GM12878 (cell line): ENCODE measurements around the gene EPHA1. TPM values are rescaled to one million over a fixed set of nuclear protein-coding genes. Genes with fewer than 3 reads are reported as not detected.

Experiments
- ATAC-seq: fragments of 200-7000 bp; cut with Tn5 transposase; 3 replicates; pipeline ENCODE4 v1.9.1; 2020; ENCODE audit warnings: mild to moderate bottlenecking, moderate library complexity
- BruUV-seq: library from RNA; stranded (reverse); fragments of 400-500 nt; replicated peaks from 2 replicates; lab custom pipeline; 2021; lab: Mats Ljungman, UMichigan
- CTCF ChIA-PET: fragments of 300-600 bp; sonication (Branson Sonifier 250); formaldehyde crosslinking; extraction: SDS; loops from one replicate; lab custom pipeline; 2021; ENCODE audit warnings: inconsistent platforms; lab: Yijun Ruan, JAX
- POLR2A ChIA-PET: fragments of 350-600 bp; formaldehyde crosslinking; extraction: SDS; loops from one replicate; lab custom pipeline; 2021; ENCODE audit warnings: inconsistent platforms; lab: Charles Lee
- RAD21 ChIA-PET: fragments of 300-600 bp; sonication (Branson Sonifier 250); formaldehyde crosslinking; loops from one replicate; lab custom pipeline; 2023; ENCODE audit warnings: antibody characterized with exemption; ENCODE audit not compliant: unreplicated experiment; lab: Charles Lee
- SMC1A ChIA-PET: fragments of 300-600 bp; sonication (Branson Sonifier 250); formaldehyde crosslinking; loops from one replicate; lab custom pipeline; 2023; ENCODE audit not compliant: unreplicated experiment, uncharacterized antibody; lab: Charles Lee
- DNase-seq: peaks from one replicate; pipeline ENCODE4 v3.0.0-alpha.2; 2011; ENCODE audit warnings: low read depth, low spot score
- FAIRE-seq: peaks from 3 replicates; lab custom pipeline; 2011; peaks lifted over from hg19 to GRCh38; lab: Jason Lieb, UNC
- H2AFZ ChIP-seq: 2 replicates; pipeline ENCODE4 v1.6.0; 2011; ENCODE audit warnings: low read depth, low read length, control low read depth; ENCODE audit not compliant: control insufficient read depth
- H3K27ac ChIP-seq: 2 replicates; pipeline ENCODE4 v1.5.1; 2011; ENCODE audit warnings: control low read depth; ENCODE audit not compliant: control insufficient read depth, insufficient read depth
- H3K27me3 ChIP-seq, 2 experiments: replicated peaks in 1 of 2; 2 replicates each; pipeline versions ENCODE4 v1.6.0 to v1.6.1; 2011; ENCODE audit warnings: low read length in 1 of 2; ENCODE audit not compliant: control insufficient read depth in 2 of 2, insufficient read depth in 2 of 2
- H3K36me3 ChIP-seq, 2 experiments: 2 replicates each; pipeline ENCODE4 v1.5.1; 2011; ENCODE audit warnings: low read length in 1 of 2; ENCODE audit not compliant: control insufficient read depth in 2 of 2, insufficient read depth in 2 of 2
- H3K4me1 ChIP-seq: 2 replicates; pipeline ENCODE4 v1.6.1; 2011; ENCODE audit warnings: mild to moderate bottlenecking, low read length, moderate library complexity, mixed read lengths; ENCODE audit not compliant: control insufficient read depth, insufficient read depth
- H3K4me2 ChIP-seq: 2 replicates; pipeline ENCODE4 v1.6.0; 2011; ENCODE audit warnings: control low read depth; ENCODE audit not compliant: control insufficient read depth, insufficient read depth
- H3K4me3 ChIP-seq: fragments of 200-600 bp; sonication (generic); 2 replicates; pipeline ENCODE4 v1.5.1; 2016
- H3K79me2 ChIP-seq: 2 replicates; pipeline ENCODE4 v1.6.0; 2011; ENCODE audit warnings: low read length; ENCODE audit not compliant: control insufficient read depth, insufficient read depth
- H3K9ac ChIP-seq: 2 replicates; pipeline ENCODE4 v1.8.0; 2011; ENCODE audit warnings: low read length, control low read depth, mixed read lengths; ENCODE audit not compliant: control insufficient read depth, insufficient read depth
- H3K9me3 ChIP-seq: replicated peaks from 3 replicates; pipeline ENCODE4 v1.5.1; 2011; ENCODE audit warnings: mild to moderate bottlenecking, low read length; ENCODE audit not compliant: control insufficient read depth, insufficient read depth
- H4K20me1 ChIP-seq: 2 replicates; pipeline ENCODE4 v1.6.0; 2011; ENCODE audit not compliant: control insufficient read depth, insufficient read depth
- CREM ChIP-seq: IDR thresholded peaks from 2 replicates; pipeline ENCODE4 v1.6.1; 2014; ENCODE audit warnings: antibody characterized with exemption, low read depth
- FOXK2 ChIP-seq: fragments of 450-650 bp; IDR thresholded peaks from 2 replicates; pipeline ENCODE4 v1.6.1; 2017; ENCODE audit warnings: mild to moderate bottlenecking, moderate library complexity
- KAT2A ChIP-seq: conservative IDR thresholded peaks from 2 replicates; pipeline ENCODE4 v1.6.1; 2011; ENCODE audit warnings: low read depth, low read length; ENCODE audit not compliant: control insufficient read depth
- MYB ChIP-seq: fragments of 150-350 bp; IDR thresholded peaks from 2 replicates; pipeline ENCODE4 v1.6.1; 2014; ENCODE audit warnings: mild to moderate bottlenecking, low read depth, low read length, borderline replicate concordance
- NFXL1 ChIP-seq: fragments of 450-650 bp; IDR thresholded peaks from 2 replicates; pipeline ENCODE4 v1.6.1; 2017; ENCODE audit warnings: antibody characterized with exemption, mild to moderate bottlenecking, borderline replicate concordance
- WGBS: methylation state at CpG from one replicate; pipeline ENCODE4 v1.1.6; 2016; ENCODE audit warnings: low lambda C conversion rate; ENCODE audit not compliant: insufficient replicate concordance, insufficient coverage; ENCODE audit errors: missing lambda C conversion rate; 5-methylcytosine and 5-hydroxymethylcytosine counted together
- in situ Hi-C: fragments of 300-500 bp; cut with MboI; formaldehyde crosslinking; loops from 9 replicates; pipeline ENCODE4 v1.14.3; 2018; ENCODE audit warnings: mixed read lengths
- intact Hi-C: fragments of 100-400 bp; cut with micrococcal nuclease; formaldehyde crosslinking; loops from one replicate; pipeline ENCODE4 v1.14.2; 2022; ENCODE audit not compliant: unreplicated experiment
- polyA plus RNA-seq, 11 experiments: library from polyadenylated mRNA; depleted of rRNA in 4 of 11; unstranded in 6 of 11; stranded (reverse) in 5 of 11; fragments of >200 nt; fragmentation: Nextera tagmentation in 4 of 11; fragmentation: Illumina TruSeq in 1 of 11; extraction: Ambion mirVana in 4 of 11; extraction: Trizol in 1 of 11; gene quantifications; 1 replicate in 1 of 11; 2 replicates in 10 of 11; pipeline versions ENCODE4 v1.2.1 to v1.2.3, GENCODE V29; 2011 to 2016; ENCODE audit warnings: inconsistent platforms in 2 of 11, missing spikeins in 2 of 11, low read depth in 1 of 11
- total RNA-seq, 4 experiments: library from RNA; depleted of rRNA in 3 of 4; stranded (reverse); fragments of >200 nt in 3 of 4; fragmentation: Illumina TruSeq in 1 of 4; extraction: Trizol in 1 of 4; gene quantifications; 2 replicates each; pipeline versions ENCODE4 v1.2.1 to v1.2.3, GENCODE V29; 2013 to 2021
- TF ChIP-seq, protein P1 (sequence below): fragments of 450-650 bp; formaldehyde crosslinking; IDR thresholded peaks from 2 replicates; pipeline ENCODE4 v1.4.0; 2020; ENCODE audit warnings: mild to moderate bottlenecking, moderate library complexity
- TF ChIP-seq, protein P2 (sequence below): IDR thresholded peaks from 2 replicates; pipeline ENCODE4 v1.6.1; 2012; ENCODE audit warnings: mild to moderate bottlenecking, low read depth, low read length
- TF ChIP-seq, protein P3 (sequence below): fragments of 450-650 bp; IDR thresholded peaks from 2 replicates; pipeline ENCODE4 v1.6.1; 2018; ENCODE audit warnings: borderline replicate concordance, mild to moderate bottlenecking; ENCODE audit not compliant: partially characterized antibody
- TF ChIP-seq, protein P4 (sequence below): fragments of 450-650 bp; IDR thresholded peaks from 2 replicates; pipeline ENCODE4 v1.6.1; 2016; ENCODE audit warnings: mild to moderate bottlenecking

The EPHA1 gene
- total and polyA plus RNA-seq, 10 of the 15 experiments (the other 5 are each of a cell fraction or from before 2014, with no cell fraction given) = 0.11 to 0.35 (median 0.24) TPM; not detected in 6

DNA sequence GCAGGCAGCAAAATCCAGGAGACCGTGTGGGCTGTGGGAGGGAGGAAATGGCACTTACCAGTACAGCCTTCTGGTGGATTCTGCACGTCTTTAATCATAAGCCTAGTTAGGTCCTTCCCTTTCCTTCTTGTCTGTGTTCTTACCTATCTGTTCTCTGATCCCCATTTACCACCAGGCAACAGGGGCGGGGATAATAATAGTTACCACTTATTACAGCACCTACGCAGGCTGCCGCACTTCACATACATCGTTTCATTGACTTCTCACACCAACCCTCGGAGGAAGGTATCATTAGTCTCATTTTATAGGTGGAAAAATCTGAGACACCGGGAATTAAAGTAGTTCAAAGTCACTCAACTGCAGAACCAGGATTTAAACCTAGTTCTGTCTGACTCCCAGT is 4.5 kb upstream of the EPHA1 start (continued):
- TF ChIP-seq, protein P1, sequence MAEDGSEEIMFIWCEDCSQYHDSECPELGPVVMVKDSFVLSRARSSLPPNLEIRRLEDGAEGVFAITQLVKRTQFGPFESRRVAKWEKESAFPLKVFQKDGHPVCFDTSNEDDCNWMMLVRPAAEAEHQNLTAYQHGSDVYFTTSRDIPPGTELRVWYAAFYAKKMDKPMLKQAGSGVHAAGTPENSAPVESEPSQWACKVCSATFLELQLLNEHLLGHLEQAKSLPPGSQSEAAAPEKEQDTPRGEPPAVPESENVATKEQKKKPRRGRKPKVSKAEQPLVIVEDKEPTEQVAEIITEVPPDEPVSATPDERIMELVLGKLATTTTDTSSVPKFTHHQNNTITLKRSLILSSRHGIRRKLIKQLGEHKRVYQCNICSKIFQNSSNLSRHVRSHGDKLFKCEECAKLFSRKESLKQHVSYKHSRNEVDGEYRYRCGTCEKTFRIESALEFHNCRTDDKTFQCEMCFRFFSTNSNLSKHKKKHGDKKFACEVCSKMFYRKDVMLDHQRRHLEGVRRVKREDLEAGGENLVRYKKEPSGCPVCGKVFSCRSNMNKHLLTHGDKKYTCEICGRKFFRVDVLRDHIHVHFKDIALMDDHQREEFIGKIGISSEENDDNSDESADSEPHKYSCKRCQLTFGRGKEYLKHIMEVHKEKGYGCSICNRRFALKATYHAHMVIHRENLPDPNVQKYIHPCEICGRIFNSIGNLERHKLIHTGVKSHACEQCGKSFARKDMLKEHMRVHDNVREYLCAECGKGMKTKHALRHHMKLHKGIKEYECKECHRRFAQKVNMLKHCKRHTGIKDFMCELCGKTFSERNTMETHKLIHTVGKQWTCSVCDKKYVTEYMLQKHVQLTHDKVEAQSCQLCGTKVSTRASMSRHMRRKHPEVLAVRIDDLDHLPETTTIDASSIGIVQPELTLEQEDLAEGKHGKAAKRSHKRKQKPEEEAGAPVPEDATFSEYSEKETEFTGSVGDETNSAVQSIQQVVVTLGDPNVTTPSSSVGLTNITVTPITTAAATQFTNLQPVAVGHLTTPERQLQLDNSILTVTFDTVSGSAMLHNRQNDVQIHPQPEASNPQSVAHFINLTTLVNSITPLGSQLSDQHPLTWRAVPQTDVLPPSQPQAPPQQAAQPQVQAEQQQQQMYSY (CRISPR knock-in tag) = no peak

DNA sequence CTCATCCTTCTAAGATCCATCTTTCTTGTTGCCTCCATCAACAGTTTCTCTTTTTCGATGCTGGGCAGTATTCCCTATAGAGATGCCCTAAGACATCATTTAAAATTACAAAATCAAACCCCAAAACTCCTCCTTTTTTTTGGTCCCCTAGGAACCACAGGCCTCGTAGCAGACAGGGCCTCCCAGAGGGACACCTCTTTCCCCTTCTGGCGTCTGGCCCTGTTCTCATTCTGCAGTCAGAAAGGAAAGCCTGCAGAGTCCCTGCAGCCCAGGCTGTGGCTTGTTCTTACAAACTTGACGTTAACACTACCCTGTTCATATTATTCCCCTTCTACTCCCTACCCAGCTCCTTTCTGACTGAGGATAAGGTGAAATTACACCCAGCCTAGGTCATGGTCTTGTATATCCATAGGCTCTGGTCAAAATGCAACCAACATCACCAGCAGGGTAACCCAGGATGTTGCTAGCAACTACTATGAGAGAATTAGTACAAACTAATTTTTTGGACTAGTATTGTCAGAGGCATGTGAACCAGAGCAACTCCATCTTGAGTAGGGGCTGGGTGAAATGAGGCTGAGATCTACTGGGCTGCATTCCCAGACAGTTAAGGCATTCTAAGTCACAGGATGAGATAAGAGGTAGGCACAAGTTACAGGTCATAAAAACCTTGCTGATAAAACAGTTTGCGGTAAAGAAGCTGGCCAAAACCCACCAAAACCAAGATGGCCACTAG is 3.5 kb upstream of the EPHA1 start:
- ATAC-seq (no peak), DNase-seq (no peak), FAIRE-seq (no peak)
- CTCF ChIA-PET = no interaction called here
- no peaks in the 10 kb centered on the region for H3K9me3 ChIP-seq
- no peak overlapping the region for H2AFZ ChIP-seq
- in situ Hi-C loops = loop anchor here (10.0 kb wide), 1 partner anchor 397 kb away; no protein-coding TSS in a partner anchor
- H3K36me3 ChIP-seq = no peaks in the 10 kb centered on the region
- RAD21 ChIA-PET = no interaction called here
- H4K20me1 ChIP-seq = no peaks in the 10 kb centered on the region
- BruUV-seq = no TSS peak
- H3K4me2 ChIP-seq = no peak overlapping the region
- H3K27ac ChIP-seq = no peak overlapping the region
- H3K4me1 ChIP-seq = peaks cover 3% of the 10 kb centered on the region
- no peaks in the 10 kb centered on the region for H3K79me2 ChIP-seq
- intact Hi-C loops = loop anchor here (10.0 kb wide), 1 partner anchor 407 kb away; no protein-coding TSS in a partner anchor
- WGBS = 23% methylated on average over 5 of the region's 5 CpGs
- H3K27me3 ChIP-seq = no peaks in the 10 kb centered on the region
- POLR2A ChIA-PET = no interaction called here
- no peak overlapping the region for H3K4me3 ChIP-seq
- SMC1A ChIA-PET = no interaction called here
- no peak overlapping the region for H3K9ac ChIP-seq
- no peak for TF ChIP-seq NFXL1
- TF ChIP-seq, protein P2, sequence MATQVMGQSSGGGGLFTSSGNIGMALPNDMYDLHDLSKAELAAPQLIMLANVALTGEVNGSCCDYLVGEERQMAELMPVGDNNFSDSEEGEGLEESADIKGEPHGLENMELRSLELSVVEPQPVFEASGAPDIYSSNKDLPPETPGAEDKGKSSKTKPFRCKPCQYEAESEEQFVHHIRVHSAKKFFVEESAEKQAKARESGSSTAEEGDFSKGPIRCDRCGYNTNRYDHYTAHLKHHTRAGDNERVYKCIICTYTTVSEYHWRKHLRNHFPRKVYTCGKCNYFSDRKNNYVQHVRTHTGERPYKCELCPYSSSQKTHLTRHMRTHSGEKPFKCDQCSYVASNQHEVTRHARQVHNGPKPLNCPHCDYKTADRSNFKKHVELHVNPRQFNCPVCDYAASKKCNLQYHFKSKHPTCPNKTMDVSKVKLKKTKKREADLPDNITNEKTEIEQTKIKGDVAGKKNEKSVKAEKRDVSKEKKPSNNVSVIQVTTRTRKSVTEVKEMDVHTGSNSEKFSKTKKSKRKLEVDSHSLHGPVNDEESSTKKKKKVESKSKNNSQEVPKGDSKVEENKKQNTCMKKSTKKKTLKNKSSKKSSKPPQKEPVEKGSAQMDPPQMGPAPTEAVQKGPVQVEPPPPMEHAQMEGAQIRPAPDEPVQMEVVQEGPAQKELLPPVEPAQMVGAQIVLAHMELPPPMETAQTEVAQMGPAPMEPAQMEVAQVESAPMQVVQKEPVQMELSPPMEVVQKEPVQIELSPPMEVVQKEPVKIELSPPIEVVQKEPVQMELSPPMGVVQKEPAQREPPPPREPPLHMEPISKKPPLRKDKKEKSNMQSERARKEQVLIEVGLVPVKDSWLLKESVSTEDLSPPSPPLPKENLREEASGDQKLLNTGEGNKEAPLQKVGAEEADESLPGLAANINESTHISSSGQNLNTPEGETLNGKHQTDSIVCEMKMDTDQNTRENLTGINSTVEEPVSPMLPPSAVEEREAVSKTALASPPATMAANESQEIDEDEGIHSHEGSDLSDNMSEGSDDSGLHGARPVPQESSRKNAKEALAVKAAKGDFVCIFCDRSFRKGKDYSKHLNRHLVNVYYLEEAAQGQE = no peak
- TF ChIP-seq, protein P3, sequence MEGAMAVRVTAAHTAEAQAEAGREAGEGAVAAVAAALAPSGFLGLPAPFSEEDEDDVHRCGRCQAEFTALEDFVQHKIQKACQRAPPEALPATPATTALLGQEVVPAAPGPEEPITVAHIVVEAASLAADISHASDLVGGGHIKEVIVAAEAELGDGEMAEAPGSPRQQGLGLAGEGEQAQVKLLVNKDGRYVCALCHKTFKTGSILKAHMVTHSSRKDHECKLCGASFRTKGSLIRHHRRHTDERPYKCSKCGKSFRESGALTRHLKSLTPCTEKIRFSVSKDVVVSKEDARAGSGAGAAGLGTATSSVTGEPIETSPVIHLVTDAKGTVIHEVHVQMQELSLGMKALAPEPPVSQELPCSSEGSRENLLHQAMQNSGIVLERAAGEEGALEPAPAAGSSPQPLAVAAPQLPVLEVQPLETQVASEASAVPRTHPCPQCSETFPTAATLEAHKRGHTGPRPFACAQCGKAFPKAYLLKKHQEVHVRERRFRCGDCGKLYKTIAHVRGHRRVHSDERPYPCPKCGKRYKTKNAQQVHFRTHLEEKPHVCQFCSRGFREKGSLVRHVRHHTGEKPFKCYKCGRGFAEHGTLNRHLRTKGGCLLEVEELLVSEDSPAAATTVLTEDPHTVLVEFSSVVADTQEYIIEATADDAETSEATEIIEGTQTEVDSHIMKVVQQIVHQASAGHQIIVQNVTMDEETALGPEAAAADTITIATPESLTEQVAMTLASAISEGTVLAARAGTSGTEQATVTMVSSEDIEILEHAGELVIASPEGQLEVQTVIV = no peak
- TF ChIP-seq MYB = no peak
- TF ChIP-seq, protein P4, sequence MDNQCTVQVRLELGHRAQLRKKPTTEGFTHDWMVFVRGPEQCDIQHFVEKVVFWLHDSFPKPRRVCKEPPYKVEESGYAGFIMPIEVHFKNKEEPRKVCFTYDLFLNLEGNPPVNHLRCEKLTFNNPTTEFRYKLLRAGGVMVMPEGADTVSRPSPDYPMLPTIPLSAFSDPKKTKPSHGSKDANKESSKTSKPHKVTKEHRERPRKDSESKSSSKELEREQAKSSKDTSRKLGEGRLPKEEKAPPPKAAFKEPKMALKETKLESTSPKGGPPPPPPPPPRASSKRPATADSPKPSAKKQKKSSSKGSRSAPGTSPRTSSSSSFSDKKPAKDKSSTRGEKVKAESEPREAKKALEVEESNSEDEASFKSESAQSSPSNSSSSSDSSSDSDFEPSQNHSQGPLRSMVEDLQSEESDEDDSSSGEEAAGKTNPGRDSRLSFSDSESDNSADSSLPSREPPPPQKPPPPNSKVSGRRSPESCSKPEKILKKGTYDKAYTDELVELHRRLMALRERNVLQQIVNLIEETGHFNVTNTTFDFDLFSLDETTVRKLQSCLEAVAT = no peak
- no peak for TF ChIP-seq KAT2A
- no peak for TF ChIP-seq CREM
- no peak for TF ChIP-seq FOXK2
